Measurements from ENCODE around the gene RSRC1. TPM values are rescaled to one million over a fixed set of nuclear protein-coding genes. Genes with fewer than 3 reads are reported as not detected.

Gene RSRC1
- total and polyA plus RNA-seq, 4 experiments from 2014 or later: 23.4 to 35.7 (median 33.7) TPM

- CTCF ChIA-PET (ENCODE audit: partially characterized antibody): no interaction called here
- POLR2A ChIA-PET (ENCODE audit: partially characterized antibody): no interaction called here
- intact Hi-C loops (cut with micrococcal nuclease): no loop called here
- H3K9me3 ChIP-seq (ENCODE audit: control insufficient read depth in 1 of 2, low read length in 2 of 2): no peaks in the 10 kb centered on the region
- no peak overlapping the region for H3K4me3 ChIP-seq (ENCODE audit: low read length in 2 of 2)
- H3K9me3 Mint-ChIP-seq: no peaks in the 10 kb centered on the region
- H3K27ac Mint-ChIP-seq: no peak overlapping the region
- H3K27me3 ChIP-seq (ENCODE audit: insufficient read depth, low read length): no peaks in the 10 kb centered on the region
- H3K36me3 Mint-ChIP-seq: peaks cover 5 to 22% of the 10 kb centered on the region in 2 donors
- H3K4me1 Mint-ChIP-seq: peaks cover 0 to 2% (median 0%) of the 10 kb centered on the region in 4 donors
- H3K4me3 Mint-ChIP-seq: no peak overlapping the region
- no peaks in the 10 kb centered on the region for H3K4me1 ChIP-seq (ENCODE audit: insufficient read depth, low read length)
- H3K36me3 ChIP-seq (ENCODE audit: insufficient read depth, low read length): no peaks in the 10 kb centered on the region
- no peaks in the 10 kb centered on the region for H3K27me3 Mint-ChIP-seq
- DNase-seq: no peak
- no peak overlapping the region for H3K27ac ChIP-seq (ENCODE audit: low read depth, low read length)
These were observed 344.0 kb downstream of the RSRC1 start for GRCh38 chr3:158453865-158454264.

- DNase-seq: no peak
- Mint-ChIP-seq H3K9me3 (no peaks in the 10 kb centered on the region), H3K4me1 (peaks cover 0 to under 1% (median 0%) of the 10 kb centered on the region in 4 donors), H3K4me3 (no peak overlapping the region), H3K27ac (no peak overlapping the region), H3K27me3 (no peaks in the 10 kb centered on the region), H3K36me3 (peaks cover 5 to 22% of the 10 kb centered on the region in 2 donors)
- intact Hi-C loops (cut with micrococcal nuclease): no loop called here
- Histone ChIP-seq H3K36me3 (ENCODE audit: insufficient read depth, low read length) (no peaks in the 10 kb centered on the region), H3K4me3 (ENCODE audit: low read length in 2 of 2) (no peak overlapping the region), H3K4me1 (ENCODE audit: insufficient read depth, low read length) (no peaks in the 10 kb centered on the region), H3K27ac (ENCODE audit: low read depth, low read length) (no peak overlapping the region), H3K9me3 (ENCODE audit: control insufficient read depth in 1 of 2, low read length in 2 of 2) (no peaks in the 10 kb centered on the region), H3K27me3 (ENCODE audit: insufficient read depth, low read length) (no peaks in the 10 kb centered on the region)
- POLR2A ChIA-PET (ENCODE audit: partially characterized antibody): no interaction called here
- CTCF ChIA-PET (ENCODE audit: partially characterized antibody): no interaction called here
These were observed 345.5 kb downstream of the RSRC1 start for GRCh38 chr3:158455406-158455805.

- Mint-ChIP-seq H3K27ac (peak overlapping the region in 1 of 7 donors; percentile 10), H3K9me3 (no peaks in the 10 kb centered on the region), H3K27me3 (no peaks in the 10 kb centered on the region), H3K4me3 (no peak overlapping the region), H3K4me1 (no peaks in the 10 kb centered on the region), H3K36me3 (peaks cover 5 to 22% of the 10 kb centered on the region in 2 donors)
- Histone ChIP-seq H3K27me3 (ENCODE audit: insufficient read depth, low read length) (no peaks in the 10 kb centered on the region), H3K4me1 (ENCODE audit: insufficient read depth, low read length) (no peaks in the 10 kb centered on the region), H3K27ac (ENCODE audit: low read depth, low read length) (no peak overlapping the region), H3K9me3 (ENCODE audit: control insufficient read depth in 1 of 2, low read length in 2 of 2) (no peaks in the 10 kb centered on the region), H3K4me3 (ENCODE audit: low read length in 2 of 2) (no peak overlapping the region), H3K36me3 (ENCODE audit: insufficient read depth, low read length) (no peaks in the 10 kb centered on the region)
- POLR2A ChIA-PET (ENCODE audit: partially characterized antibody): no interaction called here
- intact Hi-C loops (cut with micrococcal nuclease): no loop called here
- CTCF ChIA-PET (ENCODE audit: partially characterized antibody): no interaction called here
- no peak for DNase-seq
These were observed 346.2 kb downstream of the RSRC1 start for GRCh38 chr3:158456114-158456513.

GRCh38 chr3:158458464-158458863, 348.6 kb downstream of the RSRC1 start:
- Histone ChIP-seq H3K4me1 (ENCODE audit: insufficient read depth, low read length) (no peaks in the 10 kb centered on the region), H3K4me3 (ENCODE audit: low read length in 2 of 2) (no peak overlapping the region), H3K9me3 (ENCODE audit: control insufficient read depth in 1 of 2, low read length in 2 of 2) (no peaks in the 10 kb centered on the region), H3K27ac (ENCODE audit: low read depth, low read length) (no peak overlapping the region), H3K27me3 (ENCODE audit: insufficient read depth, low read length) (no peaks in the 10 kb centered on the region), H3K36me3 (ENCODE audit: insufficient read depth, low read length) (no peaks in the 10 kb centered on the region)
- Mint-ChIP-seq H3K9me3 (no peaks in the 10 kb centered on the region), H3K27ac (no peak overlapping the region), H3K36me3 (peaks cover 9 to 22% of the 10 kb centered on the region in 2 donors), H3K4me1 (no peaks in the 10 kb centered on the region), H3K27me3 (no peaks in the 10 kb centered on the region), H3K4me3 (no peak overlapping the region)
- CTCF ChIA-PET (ENCODE audit: partially characterized antibody): no interaction called here
- POLR2A ChIA-PET (ENCODE audit: partially characterized antibody): no interaction called here
- DNase-seq: no peak
- intact Hi-C loops (cut with micrococcal nuclease): no loop called here

- no peaks in the 10 kb centered on the region for H3K9me3 Mint-ChIP-seq
These were observed 351.0 kb downstream of the RSRC1 start for GRCh38 chr3:158460926-158461325.

GRCh38 chr3:158463556-158463955, 353.7 kb downstream of the RSRC1 start:
- POLR2A ChIA-PET (ENCODE audit: partially characterized antibody): no interaction called here
- intact Hi-C loops (cut with micrococcal nuclease): no loop called here
- H3K27ac ChIP-seq (ENCODE audit: low read depth, low read length): no peak overlapping the region
- H3K36me3 ChIP-seq (ENCODE audit: insufficient read depth, low read length): no peaks in the 10 kb centered on the region
- Mint-ChIP-seq H3K9me3 (no peaks in the 10 kb centered on the region), H3K27ac (no peak overlapping the region), H3K36me3 (peaks cover under 1 to 4% of the 10 kb centered on the region in 2 donors), H3K4me3 (no peak overlapping the region), H3K27me3 (no peaks in the 10 kb centered on the region), H3K4me1 (no peaks in the 10 kb centered on the region)
- H3K4me1 ChIP-seq (ENCODE audit: insufficient read depth, low read length): no peaks in the 10 kb centered on the region
- H3K27me3 ChIP-seq (ENCODE audit: insufficient read depth, low read length): no peaks in the 10 kb centered on the region
- DNase-seq: no peak
- CTCF ChIA-PET (ENCODE audit: partially characterized antibody): no interaction called here
- no peaks in the 10 kb centered on the region for H3K9me3 ChIP-seq (ENCODE audit: control insufficient read depth in 1 of 2, low read length in 2 of 2)
- H3K4me3 ChIP-seq (ENCODE audit: low read length in 2 of 2): no peak overlapping the region

More at GRCh38 chr3:158460926-158461325, 351.0 kb downstream of the RSRC1 start:
- Mint-ChIP-seq H3K36me3 (peaks cover 4 to 11% of the 10 kb centered on the region in 2 donors), H3K27ac (no peak overlapping the region), H3K4me3 (no peak overlapping the region), H3K4me1 (no peaks in the 10 kb centered on the region), H3K27me3 (no peaks in the 10 kb centered on the region)
- no peaks in the 10 kb centered on the region for H3K27me3 ChIP-seq (ENCODE audit: insufficient read depth, low read length)
- no peaks in the 10 kb centered on the region for H3K36me3 ChIP-seq (ENCODE audit: insufficient read depth, low read length)
- intact Hi-C loops (cut with micrococcal nuclease): no loop called here
- POLR2A ChIA-PET (ENCODE audit: partially characterized antibody): no interaction called here
- CTCF ChIA-PET (ENCODE audit: partially characterized antibody): no interaction called here
- no peak overlapping the region for H3K4me3 ChIP-seq (ENCODE audit: low read length in 2 of 2)
- no peaks in the 10 kb centered on the region for H3K9me3 ChIP-seq (ENCODE audit: control insufficient read depth in 1 of 2, low read length in 2 of 2)
- no peak for DNase-seq
- no peaks in the 10 kb centered on the region for H3K4me1 ChIP-seq (ENCODE audit: insufficient read depth, low read length)
- no peak overlapping the region for H3K27ac ChIP-seq (ENCODE audit: low read depth, low read length)

- Histone ChIP-seq H3K27me3 (ENCODE audit: insufficient read depth, low read length) (no peaks in the 10 kb centered on the region), H3K4me3 (ENCODE audit: low read length in 2 of 2) (no peak overlapping the region), H3K9me3 (ENCODE audit: control insufficient read depth in 1 of 2, low read length in 2 of 2) (no peaks in the 10 kb centered on the region), H3K4me1 (ENCODE audit: insufficient read depth, low read length) (no peaks in the 10 kb centered on the region), H3K27ac (ENCODE audit: low read depth, low read length) (no peak overlapping the region), H3K36me3 (ENCODE audit: insufficient read depth, low read length) (no peaks in the 10 kb centered on the region)
- H3K27me3 Mint-ChIP-seq: no peaks in the 10 kb centered on the region
- no peak overlapping the region for H3K27ac Mint-ChIP-seq
- CTCF ChIA-PET (ENCODE audit: partially characterized antibody): no interaction called here
- DNase-seq: no peak
- H3K4me3 Mint-ChIP-seq: no peak overlapping the region
- H3K4me1 Mint-ChIP-seq: no peaks in the 10 kb centered on the region
- POLR2A ChIA-PET (ENCODE audit: partially characterized antibody): no interaction called here
- intact Hi-C loops (cut with micrococcal nuclease): no loop called here
- peaks cover 0 to 4% of the 10 kb centered on the region in 2 donors for H3K36me3 Mint-ChIP-seq
- H3K9me3 Mint-ChIP-seq: no peaks in the 10 kb centered on the region
These were observed 355.2 kb downstream of the RSRC1 start for GRCh38 chr3:158465074-158465473.

Data from CD4-positive, alpha-beta memory T cell (primary cell).